MCF 10A (cell line): ENCODE data around the gene CDKN3. TPM values are rescaled to one million over a fixed set of nuclear protein-coding genes. Genes with fewer than 3 reads are reported as not detected.

Experiments
- BruUV-seq: library from RNA; stranded (reverse); fragments of 400-500 nt; replicated peaks from 2 replicates; lab custom pipeline; 2021; lab: Mats Ljungman, UMichigan
- CTCF ChIA-PET: fragments of 300-600 bp; sonication (Branson Sonifier 250); formaldehyde crosslinking; extraction: SDS; loops from one replicate; lab custom pipeline; 2021; ENCODE audit warnings: antibody characterized with exemption, inconsistent platforms; lab: Yijun Ruan, JAX
- POLR2A ChIA-PET: fragments of 300-600, 350-650 bp; sonication (Branson Sonifier 250); formaldehyde crosslinking; extraction: SDS; loops from one replicate; lab custom pipeline; 2020; ENCODE audit warnings: antibody characterized with exemption, inconsistent platforms; lab: Yijun Ruan, JAX
- DNase-seq: peaks from one replicate; pipeline ENCODE4 v3.0.0-alpha.2; 2018; ENCODE audit not compliant: unreplicated experiment
- H3K27ac Mint-ChIP-seq: one replicate; pipeline ENCODE4 v1.8.0; 2022; ENCODE audit warnings: mild to moderate bottlenecking, low read depth, mixed read lengths; ENCODE audit not compliant: unreplicated experiment
- H3K27me3 Mint-ChIP-seq: one replicate; pipeline ENCODE4 v1.8.0; 2022; ENCODE audit warnings: mixed read lengths; ENCODE audit not compliant: insufficient read depth, unreplicated experiment
- H3K36me3 Mint-ChIP-seq: one replicate; pipeline ENCODE4 v1.8.0; 2022; ENCODE audit warnings: mild to moderate bottlenecking, moderate library complexity, mixed read lengths; ENCODE audit not compliant: insufficient read depth, unreplicated experiment
- H3K4me1 Mint-ChIP-seq: one replicate; pipeline ENCODE4 v1.8.0; 2022; ENCODE audit warnings: mixed read lengths; ENCODE audit not compliant: insufficient read depth, unreplicated experiment
- H3K4me3 Mint-ChIP-seq: one replicate; pipeline ENCODE4 v1.8.0; 2022; ENCODE audit warnings: mild to moderate bottlenecking, moderate library complexity, mixed read lengths; ENCODE audit not compliant: unreplicated experiment
- H3K9me3 Mint-ChIP-seq: one replicate; pipeline ENCODE4 v1.8.0; 2022; ENCODE audit warnings: mixed read lengths; ENCODE audit not compliant: unreplicated experiment
- intact Hi-C: fragments of 100-400 bp; cut with micrococcal nuclease; formaldehyde crosslinking; loops from 2 replicates; pipeline ENCODE4 v1.14.1; 2022
- total RNA-seq: library from RNA; stranded (reverse); gene quantifications from 2 replicates; pipeline ENCODE4 v1.2.3, GENCODE V29; 2022
- TF ChIP-seq, protein P1 (sequence below): fragments of 200-600 bp; IDR thresholded peaks from one replicate; pipeline ENCODE4 v1.8.0; 2022; ENCODE audit warnings: antibody characterized with exemption, mild to moderate bottlenecking; ENCODE audit not compliant: unreplicated experiment

Gene CDKN3
- total RNA-seq, 1 experiment from 2014 or later = 66.5 TPM

DNA sequence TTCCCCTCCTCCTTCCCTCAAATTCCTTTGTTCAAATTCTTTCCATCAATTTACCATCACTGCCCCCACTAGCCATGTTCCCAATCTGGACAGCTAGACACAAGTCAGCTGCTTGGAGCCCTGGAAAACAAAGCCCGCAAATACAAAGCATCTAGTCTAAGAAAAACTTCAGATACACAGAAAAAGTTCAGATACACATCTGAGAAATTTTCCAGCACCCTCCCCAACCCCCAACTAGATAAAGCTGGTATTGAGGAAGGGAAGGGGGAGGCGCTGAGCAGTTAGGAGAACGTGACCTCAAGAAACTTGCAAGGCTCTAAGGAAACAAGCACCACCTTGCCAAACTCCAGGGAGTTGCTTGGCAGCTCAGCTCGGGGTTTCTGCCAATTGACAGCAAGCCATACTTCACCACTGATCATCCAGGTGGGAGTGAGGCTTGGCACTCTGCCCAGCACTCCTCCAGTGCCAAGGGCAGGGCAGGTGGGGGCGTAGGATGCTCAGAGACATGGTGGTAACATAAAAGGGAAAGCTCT, 49.4 kb downstream of the CDKN3 start:
- H3K9me3 Mint-ChIP-seq = no peaks in the 10 kb centered on the region
- intact Hi-C loops = no loop called here
- peak overlapping the region; percentile 36 for H3K4me3 Mint-ChIP-seq
- POLR2A ChIA-PET = interaction anchor here (0.5 to 4.4 kb wide), 19 partner anchors 8 to 1543 kb away, joined by 3 to 100 read pairs (median 5); partner anchors contain the start of genes CDKN3, CGRRF1, GMFB and MAPK1IP1L
- BruUV-seq = no TSS peak
- peak; percentile 97 for DNase-seq
- peak overlapping the region; percentile 78 for H3K27ac Mint-ChIP-seq
- CTCF ChIA-PET = interaction anchor here (0.6 to 1.5 kb wide), 5 partner anchors 11 to 43 kb away, joined by 3 to 8 read pairs (median 5); no protein-coding TSS in a partner anchor
- peaks cover 29% of the 10 kb centered on the region for H3K4me1 Mint-ChIP-seq
- no peaks in the 10 kb centered on the region for H3K36me3 Mint-ChIP-seq
- TF ChIP-seq, protein P1, sequence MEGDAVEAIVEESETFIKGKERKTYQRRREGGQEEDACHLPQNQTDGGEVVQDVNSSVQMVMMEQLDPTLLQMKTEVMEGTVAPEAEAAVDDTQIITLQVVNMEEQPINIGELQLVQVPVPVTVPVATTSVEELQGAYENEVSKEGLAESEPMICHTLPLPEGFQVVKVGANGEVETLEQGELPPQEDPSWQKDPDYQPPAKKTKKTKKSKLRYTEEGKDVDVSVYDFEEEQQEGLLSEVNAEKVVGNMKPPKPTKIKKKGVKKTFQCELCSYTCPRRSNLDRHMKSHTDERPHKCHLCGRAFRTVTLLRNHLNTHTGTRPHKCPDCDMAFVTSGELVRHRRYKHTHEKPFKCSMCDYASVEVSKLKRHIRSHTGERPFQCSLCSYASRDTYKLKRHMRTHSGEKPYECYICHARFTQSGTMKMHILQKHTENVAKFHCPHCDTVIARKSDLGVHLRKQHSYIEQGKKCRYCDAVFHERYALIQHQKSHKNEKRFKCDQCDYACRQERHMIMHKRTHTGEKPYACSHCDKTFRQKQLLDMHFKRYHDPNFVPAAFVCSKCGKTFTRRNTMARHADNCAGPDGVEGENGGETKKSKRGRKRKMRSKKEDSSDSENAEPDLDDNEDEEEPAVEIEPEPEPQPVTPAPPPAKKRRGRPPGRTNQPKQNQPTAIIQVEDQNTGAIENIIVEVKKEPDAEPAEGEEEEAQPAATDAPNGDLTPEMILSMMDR = no peak
- H3K27me3 Mint-ChIP-seq = no peaks in the 10 kb centered on the region

DNA sequence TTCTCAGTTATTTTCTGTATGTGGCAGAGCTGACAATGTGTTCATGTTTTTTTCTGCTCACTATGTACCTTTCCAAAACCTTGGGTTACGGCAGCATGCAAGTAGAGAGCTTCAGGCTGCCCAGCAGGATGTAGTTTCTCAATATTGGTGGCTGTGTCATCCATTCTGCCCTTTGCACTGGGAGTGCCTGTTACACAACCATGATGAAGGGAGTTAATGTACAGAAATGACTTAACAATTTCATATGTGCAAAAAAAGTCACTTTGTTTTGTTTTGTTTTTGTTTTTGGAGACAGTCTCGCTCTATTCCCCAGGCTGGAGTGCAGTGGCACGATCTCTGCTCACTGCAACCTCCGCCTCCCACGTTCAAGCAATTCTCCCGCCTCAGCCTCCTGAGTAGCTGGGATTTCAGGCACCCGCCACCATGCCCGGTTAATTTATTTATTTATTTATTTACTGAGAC, 50.5 kb downstream of the CDKN3 start:
- peak; percentile 96 for DNase-seq
- Mint-ChIP-seq H3K27me3 (no peaks in the 10 kb centered on the region), H3K9me3 (no peaks in the 10 kb centered on the region), H3K4me1 (peaks cover 20% of the 10 kb centered on the region), H3K4me3 (peak overlapping the region; percentile 36), H3K36me3 (no peaks in the 10 kb centered on the region), H3K27ac (peak overlapping the region; percentile 78)
- TF ChIP-seq, protein P1 = no peak
- POLR2A ChIA-PET = interaction anchor here (0.6 to 4.4 kb wide), 16 partner anchors 9 to 424 kb away, joined by 3 to 100 read pairs (median 7); partner anchors contain the start of genes CDKN3, CGRRF1 and GMFB
- no TSS peak for BruUV-seq
- CTCF ChIA-PET = interaction anchor here (0.6 to 1.5 kb wide), 7 partner anchors 35 to 1840 kb away, joined by 3 to 5 read pairs (median 3); no protein-coding TSS in a partner anchor
- intact Hi-C loops = no loop called here

DNA sequence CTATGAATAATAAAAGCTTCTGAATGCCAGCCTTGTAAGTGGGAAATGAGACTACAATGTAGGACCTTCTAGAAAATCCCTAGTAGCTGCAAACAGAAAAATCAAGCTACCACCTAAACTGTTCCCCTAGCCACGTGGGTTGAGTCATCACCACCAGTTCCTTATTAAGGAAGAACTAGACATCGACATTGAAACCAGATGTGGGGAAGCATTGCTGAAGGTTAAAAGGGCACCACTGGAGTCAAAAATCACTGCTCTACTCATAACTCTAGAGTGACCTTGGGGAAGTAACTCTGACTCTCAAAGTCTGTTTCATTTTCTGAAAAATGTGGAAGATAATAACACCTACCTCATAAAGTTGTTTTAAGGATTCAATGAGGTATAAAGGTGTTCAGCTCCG, 53.7 kb downstream of the CDKN3 start:
- TF ChIP-seq, protein P1 = no peak
- peak; percentile 12 for DNase-seq
- H3K4me3 Mint-ChIP-seq = no peak overlapping the region
- H3K27ac Mint-ChIP-seq = peak overlapping the region; percentile 61
- no TSS peak for BruUV-seq
- intact Hi-C loops = no loop called here
- no peaks in the 10 kb centered on the region for H3K9me3 Mint-ChIP-seq
- H3K4me1 Mint-ChIP-seq = peaks cover 20% of the 10 kb centered on the region
- H3K36me3 Mint-ChIP-seq = peaks cover 7% of the 10 kb centered on the region
- ChIA-PET POLR2A (interaction anchor here (1.1 to 2.7 kb wide), 3 partner anchors 9 to 37 kb away, joined by 3 to 11 read pairs (median 10); partner anchors contain the start of genes CNIH1 and GMFB), CTCF (interaction anchor here (0.6 to 1.4 kb wide), 4 partner anchors 9 to 1151 kb away, joined by 3 to 9 read pairs (median 4); partner anchors contain the start of gene CNIH1)
- no peaks in the 10 kb centered on the region for H3K27me3 Mint-ChIP-seq

DNA sequence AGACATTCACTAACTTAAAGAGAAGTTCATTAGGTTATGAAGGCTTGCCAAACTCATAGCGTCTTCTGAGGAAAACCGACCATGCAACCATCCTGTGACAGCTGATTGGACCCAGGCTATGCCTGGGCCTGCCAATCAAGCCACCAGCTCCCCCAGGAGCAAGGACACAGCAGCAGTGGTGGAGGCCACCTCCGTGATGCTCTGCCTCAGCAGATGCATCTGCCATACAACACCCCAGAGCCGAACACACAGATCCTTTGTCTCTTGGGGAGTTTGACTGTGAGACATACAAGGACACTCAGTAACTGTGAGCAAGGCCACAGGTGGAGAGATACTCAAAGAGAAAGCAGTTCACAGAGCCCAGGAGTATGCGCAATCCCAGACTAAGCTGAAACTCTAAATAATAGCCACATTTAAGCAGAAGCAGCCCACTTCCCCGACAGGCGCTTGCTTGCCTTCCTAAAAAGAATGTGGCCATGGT, 54.4 kb downstream of the CDKN3 start:
- H3K36me3 Mint-ChIP-seq = peaks cover 7% of the 10 kb centered on the region
- POLR2A ChIA-PET = interaction anchor here (1.1 to 2.7 kb wide), 2 partner anchors 10 to 22 kb away, joined by 3 to 11 read pairs; partner anchors contain the start of gene CNIH1
- TF ChIP-seq, protein P1 = no peak
- CTCF ChIA-PET = interaction anchor here (1.4 kb wide), 1 partner anchor 11 kb away, joined by 9 read pairs; the partner anchor contains the start of gene CNIH1
- peak overlapping the region; percentile 61 for H3K27ac Mint-ChIP-seq
- no TSS peak for BruUV-seq
- H3K27me3 Mint-ChIP-seq = no peaks in the 10 kb centered on the region
- no peak overlapping the region for H3K4me3 Mint-ChIP-seq
- intact Hi-C loops = no loop called here
- DNase-seq = no peak
- H3K9me3 Mint-ChIP-seq = no peaks in the 10 kb centered on the region
- H3K4me1 Mint-ChIP-seq = peaks cover 15% of the 10 kb centered on the region
